SK-N-SH treated with all-trans-retinoic acid at 6 μM for 48 hours (cell line): Measurements from ENCODE around the gene POLR1C.

Source experiments
- ATAC-seq: fragments of 200-7000 bp; cut with Tn5 transposase; 3 replicates; pipeline ENCODE4 v1.9.1; 2020; ENCODE audit warnings: mild to moderate bottlenecking, moderate library complexity
- BACH2 ChIP-seq: fragments of 250-450 bp; sonication (Bioruptor Pico); IDR thresholded peaks from 2 replicates; pipeline ENCODE4 v1.9.0; 2021; ENCODE audit warnings: mild to moderate bottlenecking, borderline replicate concordance
- CREB5 ChIP-seq: fragments of 250-450 bp; sonication (Bioruptor Pico); IDR thresholded peaks from 2 replicates; pipeline ENCODE4 v1.5.1; 2020; ENCODE audit warnings: low read depth, mild to moderate bottlenecking, moderate library complexity
- CSDC2 ChIP-seq: fragments of 250-450 bp; sonication (Bioruptor Pico); IDR thresholded peaks from 2 replicates; pipeline ENCODE4 v1.5.0; 2020; ENCODE audit warnings: mild to moderate bottlenecking, moderate library complexity
- CSRNP3 ChIP-seq: fragments of 250-450 bp; sonication (Bioruptor Pico); IDR thresholded peaks from 2 replicates; pipeline ENCODE4 v1.5.1; 2021; ENCODE audit warnings: mild to moderate bottlenecking, moderate library complexity
- ESRRG ChIP-seq: fragments of 250-450 bp; sonication (Bioruptor Pico); IDR thresholded peaks from 2 replicates; pipeline ENCODE4 v1.6.1; 2021; ENCODE audit warnings: mild to moderate bottlenecking
- GLIS3 ChIP-seq: fragments of 250-450 bp; sonication (Bioruptor Pico); IDR thresholded peaks from 2 replicates; pipeline ENCODE4 v1.5.0; 2020; ENCODE audit warnings: mild to moderate bottlenecking, moderate library complexity
- ISL1 ChIP-seq: fragments of 250-450 bp; sonication (Bioruptor Pico); IDR thresholded peaks from 2 replicates; pipeline ENCODE4 v2.1.2; 2022; ENCODE audit warnings: mild to moderate bottlenecking, moderate library complexity
- OSR1 ChIP-seq: fragments of 250-450 bp; sonication (Bioruptor Pico); IDR thresholded peaks from 2 replicates; pipeline ENCODE4 v1.8.0; 2022; ENCODE audit warnings: moderate library complexity, mild to moderate bottlenecking, inconsistent platforms
- PATZ1 ChIP-seq: fragments of 250-450 bp; sonication (Bioruptor Pico); IDR thresholded peaks from 2 replicates; pipeline ENCODE4 v1.8.0; 2020; ENCODE audit warnings: mild to moderate bottlenecking, moderate library complexity, borderline replicate concordance
- POU6F1 ChIP-seq: fragments of 250-450 bp; sonication (Bioruptor Pico); IDR thresholded peaks from 2 replicates; pipeline ENCODE4 v1.8.0; 2021; ENCODE audit warnings: low read depth, mild to moderate bottlenecking, moderate library complexity, borderline replicate concordance
- PPARA ChIP-seq: fragments of 250-450 bp; sonication (Bioruptor Pico); IDR thresholded peaks from 2 replicates; pipeline ENCODE4 v1.5.0; 2020; ENCODE audit warnings: mild to moderate bottlenecking, borderline replicate concordance
- RARB ChIP-seq: fragments of 250-450 bp; sonication (Bioruptor Pico); IDR thresholded peaks from 2 replicates; pipeline ENCODE4 v1.8.0; 2021; ENCODE audit warnings: mild to moderate bottlenecking, moderate library complexity
- SNAI2 ChIP-seq: fragments of 250-450 bp; sonication (Bioruptor Pico); IDR thresholded peaks from 2 replicates; pipeline ENCODE4 v1.5.0; 2020; ENCODE audit warnings: mild to moderate bottlenecking, moderate library complexity
- TCF4 ChIP-seq: fragments of 250-450 bp; sonication (Bioruptor Pico); IDR thresholded peaks from 2 replicates; pipeline ENCODE4 v1.8.0; 2021; ENCODE audit warnings: mild to moderate bottlenecking, moderate library complexity, borderline replicate concordance
- TOX ChIP-seq: fragments of 250-450 bp; sonication (Bioruptor Pico); IDR thresholded peaks from 2 replicates; pipeline ENCODE4 v1.8.0; 2021; ENCODE audit warnings: mild to moderate bottlenecking, moderate library complexity, borderline replicate concordance
- TSHZ2 ChIP-seq: fragments of 250-450 bp; sonication (Bioruptor Pico); IDR thresholded peaks from 2 replicates; pipeline ENCODE4 v1.5.0; 2020; ENCODE audit warnings: mild to moderate bottlenecking, moderate library complexity
- ZC3H10 ChIP-seq: fragments of 250-450 bp; sonication (Bioruptor Pico); IDR thresholded peaks from 2 replicates; pipeline ENCODE4 v1.5.1; 2021; ENCODE audit warnings: mild to moderate bottlenecking, moderate library complexity
- ZFP30 ChIP-seq: fragments of 450-650 bp; formaldehyde crosslinking; IDR thresholded peaks from 2 replicates; pipeline ENCODE4 v1.5.0; 2022; ENCODE audit warnings: mild to moderate bottlenecking, moderate library complexity
- ZNF565 ChIP-seq: fragments of 450-650 bp; formaldehyde crosslinking; conservative IDR thresholded peaks from 2 replicates; pipeline ENCODE4 v1.5.0; 2020; ENCODE audit warnings: low read depth, mild to moderate bottlenecking, moderate library complexity
- ZNF70 ChIP-seq: fragments of 450-650 bp; formaldehyde crosslinking; IDR thresholded peaks from 2 replicates; pipeline ENCODE4 v1.5.0; 2020; ENCODE audit warnings: mild to moderate bottlenecking, moderate library complexity
- ZNF8 ChIP-seq: fragments of 450-650 bp; formaldehyde crosslinking; IDR thresholded peaks from 2 replicates; pipeline ENCODE4 v1.5.0; 2020; ENCODE audit warnings: mild to moderate bottlenecking, moderate library complexity

Gene POLR1C

GRCh38 chr6:43515808-43516207, 1.1 kb upstream of the POLR1C start:
- ATAC-seq = no peak
- TF ChIP-seq CREB5 = no peak
- no peak for TF ChIP-seq ISL1 (CRISPR knock-in tag)
- no peak for TF ChIP-seq ZFP30 (CRISPR knock-in tag)
- no peak for TF ChIP-seq ZNF565
- TF ChIP-seq CSDC2 = no peak
- no peak for TF ChIP-seq TOX
- no peak for TF ChIP-seq OSR1 (CRISPR knock-in tag)
- TF ChIP-seq ZC3H10 (CRISPR knock-in tag) = no peak
- no peak for TF ChIP-seq ZNF8 (CRISPR knock-in tag)
- no peak for TF ChIP-seq BACH2 (CRISPR knock-in tag)

GRCh38 chr6:43516367-43516696, 557 bp upstream of the POLR1C start:
- TF ChIP-seq ZNF8 (CRISPR knock-in tag) (no peak), TSHZ2 (no peak), TOX (no peak), OSR1 (CRISPR knock-in tag) (no peak), GLIS3 (no peak), ZNF565 (no peak), POU6F1 (CRISPR knock-in tag) (no peak), ESRRG (CRISPR knock-in tag) (no peak), ZNF70 (CRISPR knock-in tag) (no peak), BACH2 (CRISPR knock-in tag) (no peak), ISL1 (CRISPR knock-in tag) (no peak), ZC3H10 (CRISPR knock-in tag) (no peak), SNAI2 (CRISPR knock-in tag) (no peak), RARB (CRISPR knock-in tag) (no peak), PATZ1 (CRISPR knock-in tag) (no peak), CSRNP3 (no peak)
- ATAC-seq = no peak; the same call in 2 of the 3 replicates

GRCh38 chr6:43517505-43518357, 842 bp downstream of the POLR1C start:
- peak; percentile 6 for ATAC-seq
- no peak for TF ChIP-seq ZNF8 (CRISPR knock-in tag)
- no peak for TF ChIP-seq PATZ1 (CRISPR knock-in tag)
- TF ChIP-seq TCF4 (CRISPR knock-in tag) = no peak
- TF ChIP-seq TSHZ2 = no peak
- TF ChIP-seq CREB5 = no peak
- TF ChIP-seq ZNF70 (CRISPR knock-in tag) = no peak
- no peak for TF ChIP-seq PPARA (CRISPR knock-in tag)
- no peak for TF ChIP-seq ISL1 (CRISPR knock-in tag)
- no peak for TF ChIP-seq ZNF565
- no peak for TF ChIP-seq RARB (CRISPR knock-in tag)
- no peak for TF ChIP-seq OSR1 (CRISPR knock-in tag)
